Lower leg skin (tissue), 4 donors: ENCODE results near the gene COX6B2. TPM values are rescaled to one million over a fixed set of nuclear protein-coding genes. Genes with fewer than 3 reads are reported as not detected.

ENCODE experiments used
- DNase-seq, 2 donors: peaks; one replicate each; pipeline ENCODE4 v3.0.0-alpha.2; 2019; ENCODE audit warnings: low spot score in 2 of 2
- H3K4me3 ChIP-seq: fragments of 200-600 bp; sonication (generic); 2 replicates; pipeline ENCODE4 v1.5.1; 2017; ENCODE audit warnings: mild to moderate bottlenecking, low read depth; ENCODE audit not compliant: poor library complexity, severe bottlenecking
- CTCF ChIP-seq, 3 donors: fragments of 450-650 bp; IDR thresholded peaks; one replicate each; pipeline ENCODE4 v1.5.1; 2016; ENCODE audit warnings: antibody characterized with exemption in 3 of 3, mild to moderate bottlenecking in 3 of 3, moderate library complexity in 2 of 3
- POLR2A ChIP-seq, 2 donors: fragments of 450-650 bp; IDR thresholded peaks; one replicate each; pipeline ENCODE4 v1.6.1; 2016 to 2017; ENCODE audit warnings: antibody characterized with exemption in 2 of 2, mild to moderate bottlenecking in 1 of 2, moderate library complexity in 1 of 2
- WGBS, 2 donors: methylation state at CpG; one replicate each; pipeline ENCODE4 v1.1.5; 2018; 5-methylcytosine and 5-hydroxymethylcytosine counted together
- intact Hi-C: fragments of 100-400 bp; cut with DNase I; formaldehyde crosslinking; loops from one replicate; pipeline ENCODE4 v1.15.0; 2023; ENCODE audit warnings: low total_unique reads
- total RNA-seq, 4 donors: library from RNA; depleted of rRNA; stranded (reverse); fragments of >200 nt; gene quantifications; one replicate each; pipeline ENCODE4 v1.1.0, GENCODE V29; 2016

COX6B2 gene
- total RNA-seq, 4 donors from 2014 or later, result 0.42 to 1.1 (median 0.49) TPM; not detected in 1

GRCh38 chr19:55319785-55320184 is 34.7 kb downstream of the COX6B2 start:
- intact Hi-C loops, result no loop called here
- WGBS, 2 donors, result 20 to 28% methylated on average over 21 of the region's 21 CpGs
- H3K4me3 ChIP-seq, result no peak overlapping the region
- no peak for DNase-seq
- TF ChIP-seq CTCF (IDR thresholded peaks at IDR 0.05) (no peak), POLR2A (IDR thresholded peaks at IDR 0.05) (no peak)

- WGBS, 2 donors, result 74 to 80% methylated on average over 8 of the region's 8 CpGs
- no peak for DNase-seq
- no peak for TF ChIP-seq CTCF (IDR thresholded peaks at IDR 0.05)
- TF ChIP-seq POLR2A (IDR thresholded peaks at IDR 0.05), result no peak
- no peak overlapping the region for H3K4me3 ChIP-seq
- intact Hi-C loops, result no loop called here
Measured at GRCh38 chr19:55316646-55317045, 37.9 kb downstream of the COX6B2 start.

GRCh38 chr19:55315956-55316525 is 38.5 kb downstream of the COX6B2 start:
- H3K4me3 ChIP-seq, result no peak overlapping the region
- TF ChIP-seq POLR2A (IDR thresholded peaks at IDR 0.05) (no peak), CTCF (IDR thresholded peaks at IDR 0.05) (no peak)
- no peak for DNase-seq
- intact Hi-C loops, result no loop called here
- WGBS, 2 donors, result 55 to 73% methylated on average over 13 of the region's 13 CpGs

GRCh38 chr19:55314396-55314795 is 40.1 kb downstream of the COX6B2 start:
- no peak for DNase-seq
- intact Hi-C loops, result no loop called here
- no peak overlapping the region for H3K4me3 ChIP-seq
- WGBS, 2 donors, result 76 to 87% methylated on average over 8 of the region's 8 CpGs
- no peak for TF ChIP-seq POLR2A (IDR thresholded peaks at IDR 0.05)
- TF ChIP-seq CTCF (IDR thresholded peaks at IDR 0.05), result no peak

- 88 to 91% methylated on average over 43 to 47 of the region's 47 CpGs for WGBS, 2 donors
- intact Hi-C loops, result no loop called here
Measured at GRCh38 chr19:55312621-55313512, 41.7 kb downstream of the COX6B2 start.

More at GRCh38 chr19:55312621-55313512, 41.7 kb downstream of the COX6B2 start:
- H3K4me3 ChIP-seq, result no peak overlapping the region
- no peak for TF ChIP-seq CTCF (IDR thresholded peaks at IDR 0.05)
- DNase-seq, result no peak
